Spleen (tissue), 7 donors: ENCODE results near the gene ABLIM2.
A peak's percentile ranks its signal among the peaks of the same experiment; 100 is the strongest.

Experiments used
- POLR2A ChIP-seq, 3 donors: fragments of 450-650 bp; IDR thresholded peaks; one replicate each; pipeline ENCODE4 v1.5.1; 2017; ENCODE audit warnings: antibody characterized with exemption in 3 of 3, mild to moderate bottlenecking in 1 of 3
- POLR2AphosphoS5 ChIP-seq, 3 donors: sonication (generic); formaldehyde crosslinking; IDR thresholded peaks; one replicate each; pipeline ENCODE4 v1.5.1; 2017; ENCODE audit warnings: antibody characterized with exemption in 3 of 3
- TF ChIP-seq, protein P1 (sequence below), 11 experiments: fragments of 200-600 bp in 7 of 11; fragments of 450-650 bp in 4 of 11; sonication (generic) in 4 of 11; IDR thresholded peaks in 8 of 11; conservative IDR thresholded peaks in 3 of 11; 1 replicate in 7 of 11; 2 replicates in 4 of 11; pipeline versions ENCODE4 v1.4.0 to v1.8.0; 2016 to 2021; ENCODE audit warnings: antibody characterized with exemption in 11 of 11, inconsistent platforms in 4 of 11, mild to moderate bottlenecking in 1 of 11
- donor health status: DM: no; HTN: no; CAD: no; lungs with moderate emphysema.
- donor health status: DM: no; HTN: no; CAD: no.
- donor health status: DM: no; HTN: no; CAD: no.

DNA sequence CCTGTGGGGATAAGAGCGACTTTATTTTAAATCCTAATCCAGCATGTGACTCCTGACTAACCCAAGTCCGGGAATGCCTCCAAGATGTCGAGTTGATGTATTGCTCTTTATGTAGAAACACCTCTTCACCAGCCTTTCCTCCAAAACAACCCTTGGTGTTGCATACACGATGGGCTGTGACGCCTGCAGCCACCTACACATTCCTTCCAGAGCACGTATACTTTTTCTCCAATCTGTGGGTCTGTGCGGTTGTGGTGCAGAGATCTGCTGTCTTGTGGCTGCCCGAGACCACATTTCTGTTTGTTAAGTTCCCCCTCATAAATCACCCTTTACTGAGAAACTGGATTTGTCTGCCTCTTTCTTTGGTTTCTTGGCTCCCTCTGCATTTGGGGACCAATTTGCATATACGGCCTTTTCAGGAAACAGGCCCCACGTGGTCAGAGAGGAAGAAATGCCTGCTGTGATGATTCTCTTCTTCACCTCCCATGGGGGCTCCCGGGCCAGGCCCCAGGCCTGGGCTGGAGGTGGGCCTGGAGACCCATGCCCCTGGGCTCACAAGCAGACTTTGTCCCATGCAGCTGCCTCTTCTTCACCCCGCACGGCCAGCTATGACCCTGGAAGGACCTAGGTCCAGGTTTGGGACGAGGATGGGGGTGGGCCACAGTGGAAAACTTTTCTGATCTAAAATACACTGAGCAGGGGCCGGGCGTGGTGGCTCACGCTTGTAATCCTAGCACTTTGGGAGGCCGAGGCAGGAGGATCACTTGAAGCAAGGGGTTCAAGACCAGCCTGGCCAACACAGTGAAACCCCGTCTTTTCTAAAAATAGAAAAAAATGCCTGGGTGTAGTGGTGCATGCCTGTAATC lies 197.6 kb downstream of the ABLIM2 start:
- TF ChIP-seq, protein P1, sequence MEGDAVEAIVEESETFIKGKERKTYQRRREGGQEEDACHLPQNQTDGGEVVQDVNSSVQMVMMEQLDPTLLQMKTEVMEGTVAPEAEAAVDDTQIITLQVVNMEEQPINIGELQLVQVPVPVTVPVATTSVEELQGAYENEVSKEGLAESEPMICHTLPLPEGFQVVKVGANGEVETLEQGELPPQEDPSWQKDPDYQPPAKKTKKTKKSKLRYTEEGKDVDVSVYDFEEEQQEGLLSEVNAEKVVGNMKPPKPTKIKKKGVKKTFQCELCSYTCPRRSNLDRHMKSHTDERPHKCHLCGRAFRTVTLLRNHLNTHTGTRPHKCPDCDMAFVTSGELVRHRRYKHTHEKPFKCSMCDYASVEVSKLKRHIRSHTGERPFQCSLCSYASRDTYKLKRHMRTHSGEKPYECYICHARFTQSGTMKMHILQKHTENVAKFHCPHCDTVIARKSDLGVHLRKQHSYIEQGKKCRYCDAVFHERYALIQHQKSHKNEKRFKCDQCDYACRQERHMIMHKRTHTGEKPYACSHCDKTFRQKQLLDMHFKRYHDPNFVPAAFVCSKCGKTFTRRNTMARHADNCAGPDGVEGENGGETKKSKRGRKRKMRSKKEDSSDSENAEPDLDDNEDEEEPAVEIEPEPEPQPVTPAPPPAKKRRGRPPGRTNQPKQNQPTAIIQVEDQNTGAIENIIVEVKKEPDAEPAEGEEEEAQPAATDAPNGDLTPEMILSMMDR (IDR thresholded peaks at IDR 0.05 in 8 of 11, conservative IDR thresholded peaks at IDR 0.05 in 3 of 11) = no peak
- TF ChIP-seq POLR2A (IDR thresholded peaks at IDR 0.05) (no peak), POLR2AphosphoS5 (IDR thresholded peaks at IDR 0.05) (peak in 1 of 3 donors; percentile 35)
